H1 (cell line): ENCODE data around the gene MTCH1. TPM values are rescaled to one million over a fixed set of nuclear protein-coding genes. Genes with fewer than 3 reads are reported as not detected.

Experiments used
- CBX5 ChIP-seq: fragments of 300-800, 300-1000 bp; sonication (generic); IDR thresholded peaks from 2 replicates; pipeline ENCODE4 v1.7.1; 2016; ENCODE audit warnings: antibody characterized with exemption, low read length, low read depth
- NANOG ChIP-seq: IDR thresholded peaks from 2 replicates; pipeline ENCODE4 v1.6.1; 2011; ENCODE audit warnings: low read length, low read depth, mild to moderate bottlenecking, inconsistent platforms; ENCODE audit not compliant: insufficient read depth, poor library complexity, severe bottlenecking
- POU5F1 ChIP-seq: IDR thresholded peaks from 2 replicates; pipeline ENCODE4 v1.6.1; 2011; ENCODE audit warnings: low read depth, mild to moderate bottlenecking, low read length, moderate library complexity
- SIRT6 ChIP-seq: IDR thresholded peaks from one replicate; pipeline ENCODE4 v1.7.1; 2012; ENCODE audit warnings: low read length, inconsistent platforms
- SP2 ChIP-seq: IDR thresholded peaks from 2 replicates; pipeline ENCODE4 v1.6.1; 2012; ENCODE audit warnings: mild to moderate bottlenecking, low read length, inconsistent platforms
- SRF ChIP-seq: IDR thresholded peaks from 2 replicates; pipeline ENCODE4 v1.6.1; 2011; ENCODE audit warnings: mild to moderate bottlenecking, low read depth, low read length, moderate library complexity
- ZNF274 ChIP-seq: IDR thresholded peaks from 2 replicates; pipeline ENCODE4 v1.7.0; 2012; ENCODE audit warnings: low read length, borderline replicate concordance; ENCODE audit errors: extremely low read depth
- polyA plus RNA-seq, 7 experiments: library from polyadenylated mRNA; depleted of rRNA in 3 of 7; stranded (reverse) in 5 of 7; unstranded in 2 of 7; fragments of >200 nt in 5 of 7; fragments of 200-250 nt in 2 of 7; gene quantifications; 1 replicate in 5 of 7; 2 replicates in 1 of 7; 4 replicates in 1 of 7; pipeline versions ENCODE4 v1.2.1 to v1.2.3, GENCODE V29; 2011 to 2013; ENCODE audit warnings: missing spikeins in 2 of 7, mixed read lengths in 2 of 7
- total RNA-seq: library from RNA; stranded (reverse); fragmentation: NEBNext Ultra II Directional; extraction: Animal tissue kit (Norgen Biotek cat#: 25700); gene quantifications from 2 replicates; pipeline ENCODE4 v1.2.1, GENCODE V29; 2021
- TF ChIP-seq, protein P1 (sequence below): fragments of 300-600 bp; sonication (generic); IDR thresholded peaks from 2 replicates; pipeline ENCODE4 v1.7.1; 2012; ENCODE audit warnings: low read length, moderate library complexity, mild to moderate bottlenecking, inconsistent platforms; ENCODE audit not compliant: insufficient replicate concordance
- TF ChIP-seq, protein P2 (sequence below), 3 experiments: IDR thresholded peaks; 1 replicate in 2 of 3; 2 replicates in 1 of 3; pipeline versions ENCODE4 v1.5.1 to v1.6.1; 2011; ENCODE audit warnings: low read length in 3 of 3, mild to moderate bottlenecking in 3 of 3, inconsistent platforms in 2 of 3, low read depth in 1 of 3, moderate library complexity in 1 of 3; ENCODE audit not compliant: insufficient read depth in 1 of 3; ENCODE audit errors: control extremely low read depth in 1 of 3

The MTCH1 gene
- total and polyA plus RNA-seq, 2 of the 8 experiments (the other 6 are each of a cell fraction or from before 2014, with no cell fraction given), result 169 to 214 TPM

DNA sequence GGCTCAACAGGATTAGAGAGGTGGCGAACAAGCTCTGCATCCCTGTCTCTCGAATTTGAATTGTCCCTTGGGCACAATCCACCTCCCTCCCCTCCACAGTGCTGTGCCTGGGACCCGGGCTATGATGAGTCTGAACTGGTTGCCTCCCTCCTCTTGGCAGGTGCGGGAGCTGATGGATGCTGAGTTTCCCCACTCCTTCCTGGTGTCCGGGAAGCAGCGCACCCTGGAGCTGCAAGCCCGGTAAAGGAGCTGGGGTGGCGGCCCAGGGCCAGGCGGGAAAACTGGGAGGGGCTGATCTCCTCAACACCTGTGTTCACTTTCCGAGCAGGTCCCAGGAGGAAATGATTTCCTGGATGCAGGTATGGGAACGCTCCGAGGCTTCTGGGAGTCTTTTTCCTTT is 34.4 kb upstream of the MTCH1 start (continued):
- TF ChIP-seq, protein P1, sequence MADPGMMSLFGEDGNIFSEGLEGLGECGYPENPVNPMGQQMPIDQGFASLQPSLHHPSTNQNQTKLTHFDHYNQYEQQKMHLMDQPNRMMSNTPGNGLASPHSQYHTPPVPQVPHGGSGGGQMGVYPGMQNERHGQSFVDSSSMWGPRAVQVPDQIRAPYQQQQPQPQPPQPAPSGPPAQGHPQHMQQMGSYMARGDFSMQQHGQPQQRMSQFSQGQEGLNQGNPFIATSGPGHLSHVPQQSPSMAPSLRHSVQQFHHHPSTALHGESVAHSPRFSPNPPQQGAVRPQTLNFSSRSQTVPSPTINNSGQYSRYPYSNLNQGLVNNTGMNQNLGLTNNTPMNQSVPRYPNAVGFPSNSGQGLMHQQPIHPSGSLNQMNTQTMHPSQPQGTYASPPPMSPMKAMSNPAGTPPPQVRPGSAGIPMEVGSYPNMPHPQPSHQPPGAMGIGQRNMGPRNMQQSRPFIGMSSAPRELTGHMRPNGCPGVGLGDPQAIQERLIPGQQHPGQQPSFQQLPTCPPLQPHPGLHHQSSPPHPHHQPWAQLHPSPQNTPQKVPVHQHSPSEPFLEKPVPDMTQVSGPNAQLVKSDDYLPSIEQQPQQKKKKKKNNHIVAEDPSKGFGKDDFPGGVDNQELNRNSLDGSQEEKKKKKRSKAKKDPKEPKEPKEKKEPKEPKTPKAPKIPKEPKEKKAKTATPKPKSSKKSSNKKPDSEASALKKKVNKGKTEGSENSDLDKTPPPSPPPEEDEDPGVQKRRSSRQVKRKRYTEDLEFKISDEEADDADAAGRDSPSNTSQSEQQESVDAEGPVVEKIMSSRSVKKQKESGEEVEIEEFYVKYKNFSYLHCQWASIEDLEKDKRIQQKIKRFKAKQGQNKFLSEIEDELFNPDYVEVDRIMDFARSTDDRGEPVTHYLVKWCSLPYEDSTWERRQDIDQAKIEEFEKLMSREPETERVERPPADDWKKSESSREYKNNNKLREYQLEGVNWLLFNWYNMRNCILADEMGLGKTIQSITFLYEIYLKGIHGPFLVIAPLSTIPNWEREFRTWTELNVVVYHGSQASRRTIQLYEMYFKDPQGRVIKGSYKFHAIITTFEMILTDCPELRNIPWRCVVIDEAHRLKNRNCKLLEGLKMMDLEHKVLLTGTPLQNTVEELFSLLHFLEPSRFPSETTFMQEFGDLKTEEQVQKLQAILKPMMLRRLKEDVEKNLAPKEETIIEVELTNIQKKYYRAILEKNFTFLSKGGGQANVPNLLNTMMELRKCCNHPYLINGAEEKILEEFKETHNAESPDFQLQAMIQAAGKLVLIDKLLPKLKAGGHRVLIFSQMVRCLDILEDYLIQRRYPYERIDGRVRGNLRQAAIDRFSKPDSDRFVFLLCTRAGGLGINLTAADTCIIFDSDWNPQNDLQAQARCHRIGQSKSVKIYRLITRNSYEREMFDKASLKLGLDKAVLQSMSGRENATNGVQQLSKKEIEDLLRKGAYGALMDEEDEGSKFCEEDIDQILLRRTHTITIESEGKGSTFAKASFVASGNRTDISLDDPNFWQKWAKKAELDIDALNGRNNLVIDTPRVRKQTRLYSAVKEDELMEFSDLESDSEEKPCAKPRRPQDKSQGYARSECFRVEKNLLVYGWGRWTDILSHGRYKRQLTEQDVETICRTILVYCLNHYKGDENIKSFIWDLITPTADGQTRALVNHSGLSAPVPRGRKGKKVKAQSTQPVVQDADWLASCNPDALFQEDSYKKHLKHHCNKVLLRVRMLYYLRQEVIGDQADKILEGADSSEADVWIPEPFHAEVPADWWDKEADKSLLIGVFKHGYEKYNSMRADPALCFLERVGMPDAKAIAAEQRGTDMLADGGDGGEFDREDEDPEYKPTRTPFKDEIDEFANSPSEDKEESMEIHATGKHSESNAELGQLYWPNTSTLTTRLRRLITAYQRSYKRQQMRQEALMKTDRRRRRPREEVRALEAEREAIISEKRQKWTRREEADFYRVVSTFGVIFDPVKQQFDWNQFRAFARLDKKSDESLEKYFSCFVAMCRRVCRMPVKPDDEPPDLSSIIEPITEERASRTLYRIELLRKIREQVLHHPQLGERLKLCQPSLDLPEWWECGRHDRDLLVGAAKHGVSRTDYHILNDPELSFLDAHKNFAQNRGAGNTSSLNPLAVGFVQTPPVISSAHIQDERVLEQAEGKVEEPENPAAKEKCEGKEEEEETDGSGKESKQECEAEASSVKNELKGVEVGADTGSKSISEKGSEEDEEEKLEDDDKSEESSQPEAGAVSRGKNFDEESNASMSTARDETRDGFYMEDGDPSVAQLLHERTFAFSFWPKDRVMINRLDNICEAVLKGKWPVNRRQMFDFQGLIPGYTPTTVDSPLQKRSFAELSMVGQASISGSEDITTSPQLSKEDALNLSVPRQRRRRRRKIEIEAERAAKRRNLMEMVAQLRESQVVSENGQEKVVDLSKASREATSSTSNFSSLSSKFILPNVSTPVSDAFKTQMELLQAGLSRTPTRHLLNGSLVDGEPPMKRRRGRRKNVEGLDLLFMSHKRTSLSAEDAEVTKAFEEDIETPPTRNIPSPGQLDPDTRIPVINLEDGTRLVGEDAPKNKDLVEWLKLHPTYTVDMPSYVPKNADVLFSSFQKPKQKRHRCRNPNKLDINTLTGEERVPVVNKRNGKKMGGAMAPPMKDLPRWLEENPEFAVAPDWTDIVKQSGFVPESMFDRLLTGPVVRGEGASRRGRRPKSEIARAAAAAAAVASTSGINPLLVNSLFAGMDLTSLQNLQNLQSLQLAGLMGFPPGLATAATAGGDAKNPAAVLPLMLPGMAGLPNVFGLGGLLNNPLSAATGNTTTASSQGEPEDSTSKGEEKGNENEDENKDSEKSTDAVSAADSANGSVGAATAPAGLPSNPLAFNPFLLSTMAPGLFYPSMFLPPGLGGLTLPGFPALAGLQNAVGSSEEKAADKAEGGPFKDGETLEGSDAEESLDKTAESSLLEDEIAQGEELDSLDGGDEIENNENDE, result no peak
- TF ChIP-seq NANOG (no peak), POU5F1 (no peak), SRF (no peak), SP2 (no peak), ZNF274 (no peak), SIRT6 (no peak), CBX5 (no peak)
- TF ChIP-seq, protein P2, sequence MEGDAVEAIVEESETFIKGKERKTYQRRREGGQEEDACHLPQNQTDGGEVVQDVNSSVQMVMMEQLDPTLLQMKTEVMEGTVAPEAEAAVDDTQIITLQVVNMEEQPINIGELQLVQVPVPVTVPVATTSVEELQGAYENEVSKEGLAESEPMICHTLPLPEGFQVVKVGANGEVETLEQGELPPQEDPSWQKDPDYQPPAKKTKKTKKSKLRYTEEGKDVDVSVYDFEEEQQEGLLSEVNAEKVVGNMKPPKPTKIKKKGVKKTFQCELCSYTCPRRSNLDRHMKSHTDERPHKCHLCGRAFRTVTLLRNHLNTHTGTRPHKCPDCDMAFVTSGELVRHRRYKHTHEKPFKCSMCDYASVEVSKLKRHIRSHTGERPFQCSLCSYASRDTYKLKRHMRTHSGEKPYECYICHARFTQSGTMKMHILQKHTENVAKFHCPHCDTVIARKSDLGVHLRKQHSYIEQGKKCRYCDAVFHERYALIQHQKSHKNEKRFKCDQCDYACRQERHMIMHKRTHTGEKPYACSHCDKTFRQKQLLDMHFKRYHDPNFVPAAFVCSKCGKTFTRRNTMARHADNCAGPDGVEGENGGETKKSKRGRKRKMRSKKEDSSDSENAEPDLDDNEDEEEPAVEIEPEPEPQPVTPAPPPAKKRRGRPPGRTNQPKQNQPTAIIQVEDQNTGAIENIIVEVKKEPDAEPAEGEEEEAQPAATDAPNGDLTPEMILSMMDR (IDR thresholded peaks at IDR 0.05; ENCODE audit: control extremely low read depth in 1 of 3, insufficient read depth in 1 of 3, low read depth in 1 of 3, low read length in 3 of 3), result no peak
- TF ChIP-seq, all 59 proteins: peak for 0
